Measurements from ENCODE around the gene GNS. TPM values are rescaled to one million over a fixed set of nuclear protein-coding genes. Genes with fewer than 3 reads are reported as not detected.

Gene GNS
- total RNA-seq, 1 experiment from 2014 or later: 26.0 TPM

- peaks cover 38 to 47% of the 10 kb centered on the region in 2 experiments for H3K4me1 Mint-ChIP-seq
- Histone ChIP-seq H2AK5ac (ENCODE audit: insufficient read length, low read length) (no peak overlapping the region), H3K23ac (ENCODE audit: insufficient read length, low read depth, low read length) (no peak overlapping the region), H2BK5ac (ENCODE audit: insufficient read length, low read length) (no peak overlapping the region), H3K23me2 (ENCODE audit: insufficient read length, low read depth, low read length, poor library complexity, severe bottlenecking) (no peaks in the 10 kb centered on the region), H2AFZ (ENCODE audit: low read length) (no peak overlapping the region), H2BK15ac (ENCODE audit: low read depth, low read length) (no peak overlapping the region), H3K27me3 (ENCODE audit: insufficient read depth, low read length) (no peaks in the 10 kb centered on the region), H3K79me1 (ENCODE audit: insufficient read depth, low read depth, low read length, poor library complexity, severe bottlenecking) (no peaks in the 10 kb centered on the region), H4K8ac (replicated peaks; ENCODE audit: insufficient read length, low read depth, low read length) (no peak overlapping the region), H2BK20ac (ENCODE audit: low read depth, low read length, poor library complexity, severe bottlenecking) (no peak overlapping the region), H3K18ac (ENCODE audit: insufficient read length, low read depth, low read length) (no peak overlapping the region), H3K9ac (ENCODE audit: extremely low read depth, insufficient read length, low read length) (no peak overlapping the region), H3K79me2 (ENCODE audit: insufficient read depth, low read length) (no peaks in the 10 kb centered on the region; the same call in 1 of the 2 replicates), H3K4me2 (ENCODE audit: insufficient read depth, insufficient read length, low read length) (no peak overlapping the region), H3K56ac (ENCODE audit: insufficient read length, low read depth, low read length) (no peak overlapping the region), H4K5ac (ENCODE audit: insufficient read length, low read depth, low read length) (no peak overlapping the region), H2BK120ac (ENCODE audit: low read depth, low read length, poor library complexity, severe bottlenecking) (no peak overlapping the region), H3K14ac (ENCODE audit: insufficient read depth, low read length) (no peak overlapping the region), H3T11ph (ENCODE audit: low read length) (no peak overlapping the region), H4K20me1 (ENCODE audit: control insufficient read depth, insufficient read depth, insufficient read length) (no peaks in the 10 kb centered on the region), H2BK12ac (ENCODE audit: insufficient read length, low read depth, low read length) (no peak overlapping the region), H3K27ac (ENCODE audit: insufficient read length, low read depth, low read length) (no peak overlapping the region), H3K9me3 (ENCODE audit: control insufficient read depth, low read depth, low read length) (no peaks in the 10 kb centered on the region), H4K91ac (ENCODE audit: insufficient read length, low read depth, low read length) (no peak overlapping the region), H3K4me1 (ENCODE audit: insufficient read depth, low read length) (peaks cover 10% of the 10 kb centered on the region; the same call in 1 of the 2 replicates), H3K4ac (ENCODE audit: low read depth, low read length) (no peak overlapping the region)
- no peaks in the 10 kb centered on the region for H3K27me3 Mint-ChIP-seq (ENCODE audit: low read depth)
- WGBS (ENCODE audit: extremely low coverage, insufficient read length, low lambda C conversion rate): no CpG with 5 or more reads among the region's 6 CpGs
- TF ChIP-seq CTCF (conservative IDR thresholded peaks at IDR 0.05): no peak
- no peak for DNase-seq
- no peaks in the 10 kb centered on the region for H3K9me3 Mint-ChIP-seq
- H3K4me3 Mint-ChIP-seq: no peak overlapping the region
- peaks cover 6 to 46% (median 42%) of the 10 kb centered on the region in 3 experiments; a peak in 6 of 7 replicates for H3K36me3 Mint-ChIP-seq (ENCODE audit: insufficient read depth in 1 of 3, low read depth in 3 of 3)
- H3K27ac Mint-ChIP-seq: no peak overlapping the region
Observed at GRCh38 chr12:64685050-64685449, 74.2 kb downstream of the GNS start.
